A673 (cell line): ENCODE measurements around the gene LYL1.

ENCODE experiments used
- CTCF ChIP-seq: fragments of 300-800, 200-600 bp; sonication (generic); conservative IDR thresholded peaks from 2 replicates; pipeline ENCODE4 v1.5.1; 2017; ENCODE audit warnings: low read depth, mild to moderate bottlenecking, antibody characterized with exemption, low read length, moderate library complexity, mixed read lengths
- EZH2 ChIP-seq: fragments of 200-600 bp; sonication (generic); IDR thresholded peaks from 2 replicates; pipeline ENCODE4 v1.6.1; 2017; ENCODE audit warnings: borderline replicate concordance, low read depth, mild to moderate bottlenecking, mixed read lengths, antibody characterized with exemption, low read length; ENCODE audit not compliant: poor library complexity, severe bottlenecking

GRCh38 chr19:13132471-13133180 lies 30.0 kb upstream of the LYL1 start:
- TF ChIP-seq CTCF, result no peak
- no peak for TF ChIP-seq EZH2
